GM18951 (cell line): ENCODE measurements around the gene ATP6V1B1.
A peak's percentile ranks its signal among the peaks of the same experiment; 100 is the strongest.
"Not testable (repeated sequence)": the region's sequence is repeated elsewhere in the genome, so short reads cannot be mapped to it uniquely, and the experiment has no call there.

Experiments used
- POLR2A ChIP-seq: IDR thresholded peaks from 4 replicates; pipeline ENCODE4 v1.6.1; 2011; ENCODE audit warnings: mild to moderate bottlenecking; ENCODE audit not compliant: insufficient read length, insufficient read depth; ENCODE audit errors: extremely low read depth
- in situ Hi-C: fragments of 300-500 bp; cut with MboI; formaldehyde crosslinking; loops from one replicate; pipeline ENCODE4 v1.12.0; 2022; ENCODE audit warnings: low sequenced_read_pairs, mixed read lengths, inconsistent platforms; ENCODE audit not compliant: unreplicated experiment

Gene ATP6V1B1

DNA sequence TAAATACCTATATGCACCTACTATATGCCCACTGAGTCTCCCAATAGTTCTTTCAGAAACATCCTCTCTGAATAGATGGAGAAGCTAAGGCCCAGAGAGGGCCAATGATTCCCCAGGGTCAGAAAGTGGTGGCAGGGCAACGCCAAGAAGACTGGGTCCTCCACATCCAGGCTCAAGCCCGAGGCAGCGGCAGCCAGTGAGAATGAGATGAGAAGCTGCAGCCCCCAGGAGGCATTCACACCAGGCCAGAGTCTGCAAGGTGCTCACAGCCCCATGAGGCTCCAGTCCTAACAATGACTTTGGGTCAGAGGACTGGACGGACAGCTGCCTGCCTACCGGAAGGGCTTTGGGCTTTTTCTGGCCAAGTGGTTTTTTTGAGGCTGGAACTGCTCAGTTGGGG lies 55.4 kb downstream of the ATP6V1B1 start:
- no peak for TF ChIP-seq POLR2A
- in situ Hi-C loops, result no loop called here

DNA sequence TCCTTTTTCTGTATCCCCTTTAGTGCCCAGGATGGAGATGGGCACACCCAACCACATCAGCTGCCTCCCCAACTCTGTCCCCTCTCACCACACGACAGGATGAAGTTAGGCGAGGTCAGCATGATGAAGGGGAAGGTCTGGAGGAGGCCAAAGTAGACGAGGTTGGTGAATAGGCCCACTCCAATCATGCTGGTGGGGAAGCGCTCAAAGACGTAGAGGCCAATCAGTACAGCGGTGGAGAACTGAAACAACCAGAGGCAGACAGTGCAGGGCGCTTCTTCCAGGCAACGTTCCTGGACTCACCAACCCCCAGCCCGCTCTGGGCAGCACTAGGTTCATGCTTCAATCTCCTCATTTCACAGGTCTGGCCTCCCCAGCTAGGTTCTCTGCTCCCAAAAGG lies 56.0 kb downstream of the ATP6V1B1 start:
- no peak for TF ChIP-seq POLR2A
- in situ Hi-C loops, result no loop called here

DNA sequence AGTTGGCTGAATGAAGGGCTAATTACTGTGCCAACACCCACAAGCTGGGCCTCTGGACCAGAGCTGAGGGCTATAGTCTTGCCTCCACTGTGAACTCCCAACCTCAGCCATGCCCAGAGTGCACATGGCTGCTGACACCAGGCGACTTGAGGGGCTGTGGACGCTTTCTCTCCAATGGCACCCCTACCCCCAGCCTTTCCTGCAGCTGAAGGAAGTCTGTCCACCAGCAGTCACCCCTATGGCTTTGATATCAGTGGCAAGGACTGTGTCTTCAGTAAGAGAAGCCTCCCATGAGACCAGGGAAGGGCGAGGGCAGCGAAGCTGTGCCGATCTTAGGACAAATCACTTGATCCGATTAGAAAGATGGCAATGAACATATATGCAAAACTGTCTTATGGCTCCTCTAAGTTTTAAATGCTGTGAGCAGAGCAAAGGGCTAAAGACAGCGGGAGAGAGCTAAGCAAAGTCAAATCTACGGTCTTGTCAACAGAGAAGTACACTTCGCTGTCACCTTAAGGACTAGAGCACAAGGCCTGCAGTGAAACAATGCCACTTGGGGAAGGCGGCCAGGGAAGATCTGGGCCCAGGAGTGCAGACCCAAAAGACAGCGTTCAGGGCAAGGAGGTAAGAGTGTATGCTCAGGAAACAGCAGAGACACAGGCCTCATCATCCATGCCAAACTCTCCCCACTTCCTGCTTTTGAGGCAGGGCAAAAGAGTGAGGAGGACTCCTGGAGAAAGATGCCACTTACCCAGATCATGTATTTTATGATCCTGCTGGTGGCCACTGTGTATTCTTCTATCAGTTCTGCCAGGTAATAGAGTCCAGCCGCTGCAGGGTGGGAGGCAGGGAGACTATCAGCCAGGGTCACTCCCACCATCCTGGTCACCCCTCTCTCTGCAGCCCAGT lies 57.5 kb downstream of the ATP6V1B1 start:
- in situ Hi-C loops, result no loop called here
- TF ChIP-seq POLR2A, result no peak

DNA sequence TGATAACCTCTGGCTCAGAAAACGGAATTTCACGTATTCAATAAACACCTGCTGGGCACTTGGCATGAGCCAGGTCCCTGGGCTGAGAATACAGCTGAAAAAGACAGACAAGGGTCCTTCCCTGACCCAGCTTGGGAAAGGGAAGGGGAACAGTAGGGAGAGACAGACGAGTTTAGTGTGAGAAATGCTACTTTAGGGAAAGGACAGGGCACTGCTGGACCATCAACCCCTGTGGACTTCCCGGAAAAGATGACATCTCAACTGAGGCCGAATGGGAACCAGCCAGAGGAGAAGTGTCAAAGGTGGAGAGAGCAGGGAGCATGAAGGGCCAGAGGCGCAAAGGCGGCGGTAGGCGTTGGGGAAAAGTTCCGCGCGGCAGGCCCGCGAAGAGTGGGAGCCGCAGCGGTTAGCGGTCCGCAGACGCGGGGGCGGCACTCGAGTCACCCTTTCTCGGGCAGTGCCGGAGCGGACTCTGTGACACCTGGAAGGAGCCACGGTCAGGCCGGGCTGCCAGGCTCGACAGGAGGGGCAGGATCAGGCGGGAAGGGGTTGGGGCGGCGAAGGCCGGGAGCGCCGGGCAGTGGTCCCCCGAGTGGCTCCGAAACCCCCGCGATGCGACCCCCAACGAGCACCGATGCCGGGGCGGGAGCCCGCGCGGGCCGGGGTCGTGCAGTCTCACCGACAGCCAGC lies 58.5 kb downstream of the ATP6V1B1 start:
- TF ChIP-seq POLR2A, result no peak
- in situ Hi-C loops, result no loop called here

DNA sequence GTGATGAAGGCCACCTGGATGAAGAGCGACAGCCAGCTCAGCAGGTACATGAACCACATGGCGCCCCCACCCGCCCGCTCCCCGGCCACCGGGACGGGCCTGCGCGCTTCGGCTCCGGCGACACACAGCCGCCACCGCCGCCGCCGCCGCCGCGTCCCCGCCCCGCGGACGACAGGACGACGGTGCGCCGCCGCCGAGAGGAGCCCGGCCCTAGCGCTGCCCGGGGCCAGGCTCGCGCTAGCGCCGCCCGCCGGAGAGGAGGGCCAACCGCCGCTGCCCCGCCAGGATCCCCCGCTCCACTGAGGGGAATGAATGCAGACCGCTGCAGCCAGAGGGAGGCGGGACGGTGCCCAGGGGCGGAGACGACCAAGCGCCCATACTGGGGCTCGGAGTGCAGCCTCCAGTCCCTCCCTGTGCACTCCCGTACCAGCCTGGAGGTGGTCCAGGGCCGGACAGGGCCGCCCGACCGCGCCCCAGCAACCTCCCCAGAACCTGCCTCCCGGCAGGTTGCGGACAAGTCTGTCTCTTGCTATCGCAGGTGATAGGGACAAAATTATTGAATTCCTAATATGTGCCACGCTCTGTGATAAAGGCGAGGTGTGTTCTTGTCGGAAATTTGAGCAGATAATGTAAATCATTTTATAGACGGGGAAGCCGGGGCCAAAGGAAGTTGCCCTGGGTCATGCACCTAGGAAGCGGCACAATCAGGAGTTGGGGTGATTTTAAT lies 59.2 kb downstream of the ATP6V1B1 start, which contains the start of gene TEX261:
TSS of gene TEX261 (minus strand) at position 175 of the 727 bp plus-strand sequence. CDS start at position 59, 116 bp downstream.
- TF ChIP-seq POLR2A, result peak; percentile 80
- in situ Hi-C loops, result no loop called here

DNA sequence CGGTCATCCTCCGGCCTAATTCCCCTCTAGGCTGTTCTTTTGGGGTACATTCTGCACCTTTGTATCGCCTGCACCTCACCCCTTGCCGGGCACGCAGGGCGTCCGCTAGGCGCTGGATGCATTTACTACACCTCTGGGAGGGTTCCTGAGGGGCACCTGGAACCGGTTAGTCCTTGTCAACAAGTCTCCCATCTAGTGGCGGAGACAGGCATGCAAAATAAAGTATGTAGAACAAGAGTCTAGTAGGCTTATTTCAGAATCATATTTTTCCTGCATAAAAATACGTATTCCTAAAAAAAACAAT lies 59.7 kb downstream of the ATP6V1B1 start:
- in situ Hi-C loops, result no loop called here
- no peak for TF ChIP-seq POLR2A

DNA sequence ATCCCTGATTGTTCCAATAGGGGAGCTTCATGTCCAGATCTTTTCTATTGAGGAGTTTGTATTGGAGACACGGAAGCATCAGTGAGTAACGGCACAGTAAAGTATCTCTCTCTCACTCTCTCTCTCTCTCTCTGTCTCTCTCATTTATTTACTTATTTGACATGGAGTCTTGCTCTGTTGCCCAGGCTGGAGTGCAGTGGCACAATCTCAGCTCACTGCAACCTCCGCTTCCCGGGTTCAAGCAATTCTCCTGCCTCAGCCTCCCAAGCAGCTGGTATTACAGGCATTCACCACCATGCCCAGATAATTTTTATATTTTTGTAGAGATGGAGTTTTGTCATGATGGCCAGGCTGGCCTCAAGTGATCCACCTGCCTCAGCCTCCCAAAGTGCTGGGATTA lies 63.2 kb downstream of the ATP6V1B1 start:
- in situ Hi-C loops, result not testable (repeated sequence)

DNA sequence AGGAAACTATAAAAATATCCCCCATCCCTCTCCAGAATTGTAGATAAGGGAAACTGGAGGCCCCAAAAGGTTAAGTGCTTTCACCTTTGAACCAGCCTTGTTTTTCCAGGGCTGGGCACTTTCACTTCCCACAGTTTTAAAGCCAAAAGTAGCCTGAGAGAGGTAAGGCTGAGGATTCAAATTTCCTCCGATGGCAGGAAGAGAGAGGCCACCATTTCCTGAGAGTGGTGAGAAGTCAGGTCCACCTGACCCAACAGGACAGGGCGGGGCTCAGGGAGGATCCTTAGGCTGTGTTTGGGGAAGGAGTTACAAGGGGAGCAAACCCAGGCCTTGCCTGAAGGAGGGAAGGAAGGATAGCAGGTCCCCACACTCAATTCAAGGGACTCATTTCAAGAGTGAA lies 63.7 kb downstream of the ATP6V1B1 start:
- TF ChIP-seq POLR2A, result no peak
- in situ Hi-C loops, result no loop called here

DNA sequence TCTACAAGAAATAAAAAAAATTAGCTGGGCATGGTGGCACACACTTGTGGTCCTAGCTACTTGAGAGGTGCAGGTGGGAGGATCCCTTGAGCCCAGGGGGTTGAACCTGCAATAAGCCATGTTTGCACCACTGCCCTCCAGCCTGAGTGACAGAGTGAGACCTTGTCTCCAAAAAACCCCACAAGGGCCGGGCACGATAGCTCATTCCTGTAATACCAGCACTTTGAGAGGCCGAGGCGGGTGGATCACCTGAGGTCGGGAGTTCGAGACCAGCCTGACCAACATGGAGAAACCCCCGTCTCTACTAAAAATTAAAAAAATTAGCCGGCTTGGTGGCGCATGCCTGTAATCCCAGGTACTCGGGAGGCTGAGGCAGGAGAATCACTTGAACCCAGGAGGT lies 64.2 kb downstream of the ATP6V1B1 start:
- in situ Hi-C loops, result not testable (repeated sequence)

DNA sequence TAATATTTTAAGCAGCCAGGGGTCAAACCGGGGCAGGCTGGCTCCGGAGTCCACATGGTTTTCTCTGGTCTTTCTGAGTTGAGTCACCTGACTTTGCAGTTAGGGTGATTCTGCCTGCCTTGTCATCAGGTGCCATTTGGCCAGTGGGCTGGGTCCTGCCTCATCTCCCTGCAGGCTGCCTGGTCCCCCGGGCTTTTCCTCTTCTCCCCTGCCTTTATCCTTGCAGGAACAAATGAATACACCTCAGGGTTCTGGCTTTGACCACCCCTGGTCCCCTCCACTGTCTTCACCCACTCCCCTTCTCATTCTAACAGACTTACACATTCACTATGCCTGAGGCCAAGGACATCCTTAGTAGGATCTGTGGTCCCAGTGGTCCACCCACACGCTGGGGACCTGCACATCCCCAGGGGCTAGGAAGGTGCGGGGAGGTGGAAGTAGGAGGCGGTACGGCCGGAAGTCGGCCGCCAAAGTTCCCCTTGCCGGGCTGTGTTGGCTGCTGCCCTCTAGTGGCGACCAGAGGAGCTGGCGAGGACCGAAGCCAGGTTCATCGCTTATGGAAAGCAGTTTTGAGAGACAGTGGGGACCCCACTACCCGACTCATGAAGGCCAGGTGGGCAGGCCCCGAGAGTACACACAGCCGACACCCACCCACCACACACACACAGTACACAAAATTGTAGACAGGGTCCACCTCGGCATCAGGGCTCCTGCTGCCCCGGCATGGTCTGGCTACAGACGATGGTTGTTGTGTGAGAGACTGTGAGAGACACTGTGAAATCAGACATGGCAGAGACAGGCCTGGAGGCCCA lies 65.3 kb downstream of the ATP6V1B1 start:
- TF ChIP-seq POLR2A, result peak; percentile 41
- in situ Hi-C loops, result no loop called here

DNA sequence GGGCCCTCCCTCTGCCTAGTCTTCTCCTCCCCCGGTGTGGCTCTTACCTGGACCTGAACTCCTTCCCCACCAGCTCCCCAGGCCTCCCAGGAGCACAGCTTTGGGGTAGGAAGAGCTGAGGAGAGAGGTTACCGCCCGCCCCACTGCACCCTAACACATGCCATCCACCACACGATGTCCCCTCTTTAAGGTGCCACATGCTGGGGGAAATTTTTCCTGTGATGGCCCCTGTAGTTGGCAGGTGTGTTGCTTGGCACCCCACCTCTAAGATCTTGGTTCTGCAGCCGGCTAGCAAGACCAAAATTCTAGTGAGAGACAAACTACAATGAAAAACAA lies 65.9 kb downstream of the ATP6V1B1 start:
- in situ Hi-C loops, result no loop called here
- no peak for TF ChIP-seq POLR2A

DNA sequence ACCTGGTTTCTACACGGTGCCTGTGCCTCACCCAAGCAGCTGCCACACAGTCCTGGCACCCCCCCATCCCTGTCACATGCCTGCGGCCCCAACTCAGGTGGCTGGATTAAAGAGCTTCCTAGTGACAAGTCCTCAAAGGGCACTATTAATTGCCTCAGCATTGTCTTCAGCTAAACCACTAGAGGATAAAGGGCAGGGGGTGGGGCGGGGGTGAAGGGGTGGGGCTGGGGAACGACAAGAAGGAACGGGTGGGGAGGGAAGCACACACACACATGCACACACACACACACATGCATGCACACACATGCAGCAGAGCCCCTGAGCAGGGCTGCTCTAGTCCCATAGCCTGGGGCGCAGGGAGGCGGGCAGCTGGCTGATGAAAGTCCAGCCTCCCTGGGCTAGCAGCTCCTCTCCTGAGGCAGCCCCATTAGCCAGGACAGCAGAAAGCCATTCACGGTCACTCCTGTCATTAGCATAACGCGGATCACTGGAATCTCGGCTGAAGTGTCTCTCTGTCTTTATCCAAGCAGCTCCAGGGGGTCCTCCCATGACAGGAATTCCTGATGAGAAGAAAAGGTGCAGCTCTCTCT lies 66.4 kb downstream of the ATP6V1B1 start:
- TF ChIP-seq POLR2A, result no peak
- in situ Hi-C loops, result no loop called here

DNA sequence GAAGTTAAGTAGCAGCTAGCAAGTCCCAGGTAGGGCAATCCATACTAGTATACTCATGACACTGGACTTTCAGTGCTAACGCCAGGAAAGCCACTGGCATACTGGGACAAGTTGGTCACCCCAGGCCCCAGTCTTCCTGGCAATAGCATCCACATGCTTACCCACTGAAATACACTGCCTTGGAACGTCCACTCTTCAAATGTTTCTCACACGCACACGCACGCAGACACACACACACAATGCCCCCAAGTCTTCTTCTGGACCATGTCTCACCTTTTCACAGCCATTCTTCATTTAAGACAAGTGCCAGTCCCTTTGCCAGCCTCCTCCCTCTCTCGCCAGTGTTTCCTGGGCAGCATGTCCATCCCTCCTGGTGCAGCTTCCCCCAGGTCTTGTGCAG lies 67.7 kb downstream of the ATP6V1B1 start:
- in situ Hi-C loops, result no loop called here
- TF ChIP-seq POLR2A, result no peak
